Astrocyte (in vitro differentiated cells and primary cell): ENCODE data around the gene TMEM200B. TPM values are rescaled to one million over a fixed set of nuclear protein-coding genes. Genes with fewer than 3 reads are reported as not detected.
A peak's percentile ranks its signal among the peaks of the same experiment; 100 is the strongest.

ENCODE experiments used
- DNase-seq: peaks from one replicate; pipeline ENCODE4 v3.0.0-alpha.2; 2010; ENCODE audit warnings: low read depth
- FAIRE-seq: peaks from 2 replicates; lab custom pipeline; 2011; peaks lifted over from hg19 to GRCh38; lab: Jason Lieb, UNC
- H2AFZ ChIP-seq: 2 replicates; pipeline ENCODE4 v1.6.0; 2012; ENCODE audit warnings: low read depth, low read length, inconsistent platforms
- H3K27ac ChIP-seq: 2 replicates; pipeline ENCODE4 v1.5.1; 2011; ENCODE audit warnings: low read depth, low read length, inconsistent platforms
- H3K27me3 ChIP-seq: 2 replicates; pipeline ENCODE4 v1.6.0; 2011; ENCODE audit warnings: low read length, inconsistent platforms; ENCODE audit not compliant: insufficient read depth
- H3K36me3 ChIP-seq: 2 replicates; pipeline ENCODE4 v1.5.1; 2011; ENCODE audit warnings: low read length, inconsistent platforms; ENCODE audit not compliant: insufficient read depth
- H3K4me1 ChIP-seq: 2 replicates; pipeline ENCODE4 v1.5.1; 2011; ENCODE audit warnings: low read length, inconsistent platforms; ENCODE audit not compliant: insufficient read depth
- H3K4me2 ChIP-seq: 2 replicates; pipeline ENCODE4 v1.6.0; 2012; ENCODE audit warnings: low read length, inconsistent platforms
- H3K4me3 ChIP-seq: 2 replicates; pipeline ENCODE4 v1.5.1; 2011; ENCODE audit warnings: low read depth, mild to moderate bottlenecking, low read length, inconsistent platforms; ENCODE audit not compliant: insufficient read depth
- H3K79me2 ChIP-seq: 2 replicates; pipeline ENCODE4 v1.6.0; 2012; ENCODE audit warnings: mild to moderate bottlenecking, low read length, inconsistent platforms; ENCODE audit not compliant: insufficient read depth
- H3K9ac ChIP-seq: 2 replicates; pipeline ENCODE4 v1.6.0; 2012; ENCODE audit warnings: mild to moderate bottlenecking, low read length, inconsistent platforms
- H3K9me3 ChIP-seq: 2 replicates; pipeline ENCODE4 v1.5.1; 2012; ENCODE audit warnings: low read depth, mild to moderate bottlenecking, low read length, inconsistent platforms; ENCODE audit not compliant: insufficient read depth
- H4K20me1 ChIP-seq: 2 replicates; pipeline ENCODE4 v1.6.0; 2012; ENCODE audit warnings: low read length, inconsistent platforms; ENCODE audit not compliant: insufficient read depth
- H3K27ac Mint-ChIP-seq: one replicate; pipeline ENCODE4 v1.8.0; 2021; ENCODE audit warnings: mild to moderate bottlenecking, mixed read lengths; ENCODE audit not compliant: unreplicated experiment
- H3K27me3 Mint-ChIP-seq: one replicate; pipeline ENCODE4 v1.8.0; 2021; ENCODE audit warnings: low read depth, mixed read lengths; ENCODE audit not compliant: unreplicated experiment
- H3K36me3 Mint-ChIP-seq: one replicate; pipeline ENCODE4 v1.8.0; 2021; ENCODE audit warnings: low read depth, mixed read lengths; ENCODE audit not compliant: unreplicated experiment
- H3K4me1 Mint-ChIP-seq: one replicate; pipeline ENCODE4 v1.8.0; 2021; ENCODE audit warnings: low read depth, mixed read lengths; ENCODE audit not compliant: unreplicated experiment
- H3K4me3 Mint-ChIP-seq: one replicate; pipeline ENCODE4 v1.8.0; 2021; ENCODE audit warnings: mild to moderate bottlenecking, moderate library complexity, mixed read lengths; ENCODE audit not compliant: unreplicated experiment
- H3K9me3 Mint-ChIP-seq: one replicate; pipeline ENCODE4 v1.8.0; 2021; ENCODE audit warnings: mild to moderate bottlenecking, mixed read lengths; ENCODE audit not compliant: unreplicated experiment
- EZH2 ChIP-seq: IDR thresholded peaks from 2 replicates; pipeline ENCODE4 v1.6.1; 2012; ENCODE audit warnings: mild to moderate bottlenecking, low read length, inconsistent platforms; ENCODE audit not compliant: insufficient read depth
- total RNA-seq: library from RNA; stranded (reverse); gene quantifications from 2 replicates; pipeline ENCODE4 v1.2.1, GENCODE V29; 2021
- TF ChIP-seq, protein P1 (sequence below): IDR thresholded peaks from 2 replicates; pipeline ENCODE4 v1.5.1; 2011; ENCODE audit warnings: low read depth, mild to moderate bottlenecking, inconsistent platforms, low read length, moderate library complexity; ENCODE audit not compliant: insufficient read depth

Gene TMEM200B
- total RNA-seq, 1 donor from 2014 or later, result 3.6 TPM

DNA sequence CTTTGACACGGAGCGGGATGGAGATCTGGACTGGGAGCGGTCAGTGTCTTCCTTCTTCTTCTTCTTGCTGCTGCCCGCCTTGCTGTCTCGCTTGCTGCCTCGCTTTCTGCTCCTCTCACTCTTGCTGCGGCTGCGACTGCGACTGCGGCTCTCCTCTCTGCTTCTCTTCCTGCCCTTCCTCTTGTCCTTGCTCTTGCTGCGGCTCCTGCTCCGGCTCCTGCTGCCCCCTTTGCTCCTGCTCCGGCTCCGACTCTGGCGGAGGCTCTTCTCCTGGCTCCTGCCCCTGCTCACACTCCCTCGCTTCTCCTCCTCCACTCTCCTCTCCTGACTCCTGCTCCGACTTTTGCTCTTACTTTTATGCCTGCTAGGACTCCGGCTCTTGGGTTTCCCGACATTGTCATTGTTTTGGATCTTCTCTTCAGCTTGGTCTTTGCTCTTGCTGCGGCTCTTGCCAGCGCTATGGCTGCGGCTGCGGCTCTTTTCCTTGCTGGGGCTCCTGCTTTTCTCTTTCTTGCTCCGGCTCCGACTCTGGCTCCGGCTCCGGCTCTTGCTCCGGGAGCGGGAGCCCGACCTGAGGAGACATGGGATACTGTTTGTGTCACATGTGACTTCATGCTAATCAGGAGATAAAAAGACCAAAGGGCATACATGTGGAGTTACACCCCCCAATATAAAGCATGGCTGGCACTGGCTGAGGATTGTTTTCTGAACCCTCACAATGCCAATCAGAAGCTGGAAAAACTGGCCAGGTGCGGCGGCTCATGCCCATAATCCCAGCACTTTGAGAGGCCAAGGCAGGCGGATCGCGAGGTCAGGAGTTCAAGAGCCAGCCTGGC, 25.2 kb upstream of the TMEM200B start:
- peaks cover 23% of the 10 kb centered on the region for H4K20me1 ChIP-seq
- FAIRE-seq (no peak), DNase-seq (no peak)
- no peak overlapping the region for H3K9ac ChIP-seq
- TF ChIP-seq, protein P1, sequence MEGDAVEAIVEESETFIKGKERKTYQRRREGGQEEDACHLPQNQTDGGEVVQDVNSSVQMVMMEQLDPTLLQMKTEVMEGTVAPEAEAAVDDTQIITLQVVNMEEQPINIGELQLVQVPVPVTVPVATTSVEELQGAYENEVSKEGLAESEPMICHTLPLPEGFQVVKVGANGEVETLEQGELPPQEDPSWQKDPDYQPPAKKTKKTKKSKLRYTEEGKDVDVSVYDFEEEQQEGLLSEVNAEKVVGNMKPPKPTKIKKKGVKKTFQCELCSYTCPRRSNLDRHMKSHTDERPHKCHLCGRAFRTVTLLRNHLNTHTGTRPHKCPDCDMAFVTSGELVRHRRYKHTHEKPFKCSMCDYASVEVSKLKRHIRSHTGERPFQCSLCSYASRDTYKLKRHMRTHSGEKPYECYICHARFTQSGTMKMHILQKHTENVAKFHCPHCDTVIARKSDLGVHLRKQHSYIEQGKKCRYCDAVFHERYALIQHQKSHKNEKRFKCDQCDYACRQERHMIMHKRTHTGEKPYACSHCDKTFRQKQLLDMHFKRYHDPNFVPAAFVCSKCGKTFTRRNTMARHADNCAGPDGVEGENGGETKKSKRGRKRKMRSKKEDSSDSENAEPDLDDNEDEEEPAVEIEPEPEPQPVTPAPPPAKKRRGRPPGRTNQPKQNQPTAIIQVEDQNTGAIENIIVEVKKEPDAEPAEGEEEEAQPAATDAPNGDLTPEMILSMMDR, result no peak
- no peak for TF ChIP-seq EZH2
- no peak overlapping the region for H2AFZ ChIP-seq
- no peak overlapping the region for H3K4me3 ChIP-seq
- no peak overlapping the region for H3K27ac Mint-ChIP-seq
- no peaks in the 10 kb centered on the region for H3K9me3 Mint-ChIP-seq
- peaks cover 16% of the 10 kb centered on the region for H3K79me2 ChIP-seq
- H3K27me3 Mint-ChIP-seq, result no peaks in the 10 kb centered on the region
- peaks cover 54% of the 10 kb centered on the region for H3K36me3 ChIP-seq
- peaks cover 7% of the 10 kb centered on the region for H3K4me1 Mint-ChIP-seq
- peaks cover 26% of the 10 kb centered on the region for H3K4me1 ChIP-seq
- H3K36me3 Mint-ChIP-seq, result peaks cover 29% of the 10 kb centered on the region
- no peaks in the 10 kb centered on the region for H3K9me3 ChIP-seq
- H3K4me3 Mint-ChIP-seq, result no peak overlapping the region
- H3K27ac ChIP-seq, result no peak overlapping the region
- H3K4me2 ChIP-seq, result no peak overlapping the region
- no peaks in the 10 kb centered on the region for H3K27me3 ChIP-seq

DNA sequence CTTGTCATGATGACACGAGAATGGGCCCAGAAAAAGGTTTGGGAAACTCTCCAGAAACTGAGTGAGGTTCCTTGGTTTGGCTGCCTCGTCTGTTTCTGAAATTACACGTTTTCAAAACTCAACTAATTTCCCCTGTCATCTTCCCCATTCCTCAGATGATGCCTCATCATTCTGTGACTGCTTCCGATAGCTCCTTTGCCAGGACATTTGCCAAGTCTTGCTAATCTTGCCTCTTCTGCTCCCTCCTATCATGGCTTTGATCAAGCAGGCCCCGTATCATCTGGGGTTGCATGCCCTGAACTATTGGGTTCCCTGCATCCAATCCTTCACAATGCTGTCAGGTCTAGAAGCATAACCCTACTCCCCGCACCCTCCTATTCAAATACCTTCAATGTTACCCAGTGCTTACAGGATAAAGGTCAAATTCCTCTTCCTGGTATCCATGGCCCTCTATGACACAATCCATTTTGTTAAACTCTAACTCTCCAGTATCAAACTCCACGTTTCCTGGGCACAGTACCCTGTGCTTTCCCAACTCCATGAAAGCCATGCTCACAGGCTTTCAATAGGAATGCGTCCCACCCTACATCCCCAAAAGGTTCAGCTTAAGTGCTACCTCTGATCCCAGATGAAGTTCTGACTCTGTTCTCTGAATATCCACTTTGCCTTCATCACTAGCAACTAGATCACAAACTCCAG, 22.2 kb upstream of the TMEM200B start:
- Mint-ChIP-seq H3K4me3 (no peak overlapping the region), H3K4me1 (peaks cover 7% of the 10 kb centered on the region), H3K36me3 (peaks cover 24% of the 10 kb centered on the region), H3K9me3 (no peaks in the 10 kb centered on the region), H3K27me3 (no peaks in the 10 kb centered on the region), H3K27ac (peak overlapping the region; percentile 55)
- H3K4me1 ChIP-seq, result peaks cover 26% of the 10 kb centered on the region
- DNase-seq, result peak; percentile 92
- no peak for TF ChIP-seq EZH2
- TF ChIP-seq, protein P1, result no peak
- peaks cover 9% of the 10 kb centered on the region for H4K20me1 ChIP-seq
- no peaks in the 10 kb centered on the region for H3K27me3 ChIP-seq
- peak overlapping the region; percentile 96 for H3K27ac ChIP-seq
- peaks cover 10% of the 10 kb centered on the region for H3K79me2 ChIP-seq
- no peaks in the 10 kb centered on the region for H3K9me3 ChIP-seq
- no peak overlapping the region for H2AFZ ChIP-seq
- H3K36me3 ChIP-seq, result peaks cover 41% of the 10 kb centered on the region
- peak overlapping the region; percentile 69 for H3K9ac ChIP-seq
- H3K4me3 ChIP-seq, result no peak overlapping the region
- FAIRE-seq, result peak; percentile 43
- H3K4me2 ChIP-seq, result peak overlapping the region; percentile 61
